Upper lobe of left lung (tissue), 6 donors: ENCODE results near the gene IRAG1. TPM values are rescaled to one million over a fixed set of nuclear protein-coding genes. Genes with fewer than 3 reads are reported as not detected.
"Not testable (repeated sequence)": the region's sequence is repeated elsewhere in the genome, so short reads cannot be mapped to it uniquely, and the experiment has no call there.

ENCODE experiments used
- ATAC-seq, 2 donors: fragments of 200-7000 bp; cut with Tn5 transposase; one replicate each; pipeline ENCODE4 v1.9.1; 2022; ENCODE audit warnings: mild to moderate bottlenecking in 2 of 2, moderate library complexity in 2 of 2; ENCODE audit not compliant: low FRiP score in 2 of 2
- DNase-seq, 2 donors: peaks; one replicate each; pipeline ENCODE4 v3.0.0-alpha.2; 2019 to 2020
- H3K27ac ChIP-seq, 4 donors: fragments of 200-600 bp; sonication (generic); one replicate each; pipeline ENCODE4 v1.5.1; 2016 to 2019
- H3K27me3 ChIP-seq, 4 donors: fragments of 200-600 bp; sonication (generic); one replicate each; pipeline ENCODE4 v1.5.1; 2017 to 2019
- H3K36me3 ChIP-seq, 4 donors: fragments of 200-600 bp; sonication (generic); one replicate each; pipeline ENCODE4 v1.5.1; 2016 to 2019
- H3K4me1 ChIP-seq, 4 donors: fragments of 200-600 bp; sonication (generic); one replicate each; pipeline ENCODE4 v1.5.1; 2018 to 2019
- H3K4me3 ChIP-seq, 4 donors: fragments of 200-600 bp; sonication (generic); one replicate each; pipeline ENCODE4 v1.5.1; 2017 to 2019; ENCODE audit warnings: mild to moderate bottlenecking in 2 of 4, moderate library complexity in 1 of 4
- H3K9me3 ChIP-seq, 4 donors: fragments of 200-600 bp; sonication (generic); one replicate each; pipeline ENCODE4 v1.5.1; 2018 to 2019
- CTCF ChIP-seq, 6 experiments: fragments of 450-650 bp in 4 of 6; fragments of 200-600 bp in 2 of 6; sonication (generic) in 2 of 6; IDR thresholded peaks; one replicate each; pipeline ENCODE4 v1.5.1; 2016 to 2019; ENCODE audit warnings: antibody characterized with exemption in 6 of 6
- EP300 ChIP-seq, 4 donors: sonication (generic); formaldehyde crosslinking; IDR thresholded peaks; one replicate each; pipeline ENCODE4 v1.5.1; 2017; ENCODE audit warnings: antibody characterized with exemption in 4 of 4, control low read depth in 2 of 4
- POLR2A ChIP-seq, 4 donors: fragments of 450-650 bp; IDR thresholded peaks; one replicate each; pipeline ENCODE4 v1.5.1; 2016 to 2017; ENCODE audit warnings: antibody characterized with exemption in 4 of 4, mild to moderate bottlenecking in 2 of 4
- POLR2AphosphoS5 ChIP-seq, 2 donors: sonication (generic); formaldehyde crosslinking; IDR thresholded peaks; one replicate each; pipeline ENCODE4 v1.5.1; 2017; ENCODE audit warnings: antibody characterized with exemption in 2 of 2
- WGBS, 2 donors: methylation state at CpG; one replicate each; pipeline ENCODE4 v1.1.5; 2017 to 2018; 5-methylcytosine and 5-hydroxymethylcytosine counted together
- total RNA-seq, 6 donors: library from RNA; depleted of rRNA in 4 of 6; stranded (reverse); fragments of >200 nt in 4 of 6; gene quantifications; one replicate each; pipeline versions ENCODE4 v1.1.0 to v1.2.1, GENCODE V29; 2016 to 2021
- donor health status: DM: no; HTN: no; CAD: no; lungs with moderate emphysema.
- donor health status: DM: no; HTN: yes; CAD: no; lungs with severe emphysema.

IRAG1 gene
- total RNA-seq, 6 donors from 2014 or later, result 2.4 to 16.3 (median 7.5) TPM

- H3K27me3 ChIP-seq, result no peaks in the 10 kb centered on the region
- H3K36me3 ChIP-seq, result no peaks in the 10 kb centered on the region
- TF ChIP-seq CTCF (IDR thresholded peaks at IDR 0.05) (no peak), POLR2AphosphoS5 (IDR thresholded peaks at IDR 0.05) (no peak), EP300 (IDR thresholded peaks at IDR 0.05) (no peak), POLR2A (IDR thresholded peaks at IDR 0.05) (no peak)
- peak overlapping the region in 3 of 4 donors; percentile 21 to 54 (median 36) for H3K27ac ChIP-seq
- H3K4me3 ChIP-seq, result no peak overlapping the region
- H3K9me3 ChIP-seq, result no peaks in the 10 kb centered on the region
- H3K4me1 ChIP-seq, result peaks cover 0 to 17% (median 13%) of the 10 kb centered on the region in 4 donors
- ATAC-seq (no peak), DNase-seq (no peak)
- 27 to 57% methylated on average over 1 of the region's 1 CpG for WGBS, 2 donors
Observed at GRCh38 chr11:10686311-10686710, 7.2 kb downstream of the IRAG1 start.

- ATAC-seq (no peak), DNase-seq (no peak)
- H3K4me1 ChIP-seq, result peaks cover 0 to 17% (median 13%) of the 10 kb centered on the region in 4 donors
- no peaks in the 10 kb centered on the region for H3K36me3 ChIP-seq
- no peaks in the 10 kb centered on the region for H3K27me3 ChIP-seq
- no peaks in the 10 kb centered on the region for H3K9me3 ChIP-seq
- 75 to 77% methylated on average over 1 of the region's 1 CpG for WGBS, 2 donors
- no peak overlapping the region for H3K27ac ChIP-seq
- H3K4me3 ChIP-seq, result no peak overlapping the region
- TF ChIP-seq EP300 (IDR thresholded peaks at IDR 0.05), result no peak
Observed at GRCh38 chr11:10683429-10683828, 10.1 kb downstream of the IRAG1 start.

GRCh38 chr11:10680956-10681487, 12.5 kb downstream of the IRAG1 start:
- no peak for TF ChIP-seq POLR2AphosphoS5 (IDR thresholded peaks at IDR 0.05)
- TF ChIP-seq CTCF (IDR thresholded peaks at IDR 0.05), result no peak
- TF ChIP-seq EP300 (IDR thresholded peaks at IDR 0.05), result no peak
- TF ChIP-seq POLR2A (IDR thresholded peaks at IDR 0.05), result no peak
- no peak overlapping the region for H3K27ac ChIP-seq
- no peaks in the 10 kb centered on the region for H3K36me3 ChIP-seq
- no peaks in the 10 kb centered on the region for H3K27me3 ChIP-seq
- H3K4me3 ChIP-seq, result no peak overlapping the region
- 94 to 96% methylated on average over 3 of the region's 3 CpGs for WGBS, 2 donors
- DNase-seq (no peak), ATAC-seq (no peak)
- no peaks in the 10 kb centered on the region for H3K9me3 ChIP-seq
- peaks cover 0 to 10% (median 7%) of the 10 kb centered on the region in 4 donors for H3K4me1 ChIP-seq

- not testable (repeated sequence) for H3K4me3 ChIP-seq, H3K27me3 ChIP-seq, H3K9me3 ChIP-seq, H3K27ac ChIP-seq, H3K36me3 ChIP-seq, DNase-seq, ATAC-seq
- WGBS, 2 donors, result 94 to 100% methylated on average over 1 of the region's 1 CpG
- peaks cover 7 to 11% (median 9%) of the 10 kb centered on the region in 4 donors for H3K4me1 ChIP-seq
Observed at GRCh38 chr11:10680279-10680678, 13.3 kb downstream of the IRAG1 start.

GRCh38 chr11:10679644-10680043, 13.9 kb downstream of the IRAG1 start:
- TF ChIP-seq EP300 (IDR thresholded peaks at IDR 0.05) (no peak), CTCF (IDR thresholded peaks at IDR 0.05) (no peak), POLR2AphosphoS5 (IDR thresholded peaks at IDR 0.05) (no peak), POLR2A (IDR thresholded peaks at IDR 0.05) (no peak)
- no peaks in the 10 kb centered on the region for H3K36me3 ChIP-seq
- H3K27ac ChIP-seq, result no peak overlapping the region
- peaks cover 13 to 16% (median 14%) of the 10 kb centered on the region in 4 donors for H3K4me1 ChIP-seq
- DNase-seq, result no peak
- no peak overlapping the region for H3K4me3 ChIP-seq
- no peaks in the 10 kb centered on the region for H3K9me3 ChIP-seq
- ATAC-seq, result no peak
- no peaks in the 10 kb centered on the region for H3K27me3 ChIP-seq
- WGBS, 2 donors, result 55 to 75% methylated on average over 4 of the region's 4 CpGs

- no peaks in the 10 kb centered on the region for H3K9me3 ChIP-seq
- H3K27ac ChIP-seq, result no peak overlapping the region
- DNase-seq, result no peak
- ATAC-seq, result no peak
- no peaks in the 10 kb centered on the region for H3K36me3 ChIP-seq
- no peak for TF ChIP-seq POLR2A (IDR thresholded peaks at IDR 0.05)
- TF ChIP-seq CTCF (IDR thresholded peaks at IDR 0.05), result no peak
- no peak for TF ChIP-seq POLR2AphosphoS5 (IDR thresholded peaks at IDR 0.05)
- no peak for TF ChIP-seq EP300 (IDR thresholded peaks at IDR 0.05)
- 74 to 93% methylated on average over 5 of the region's 5 CpGs for WGBS, 2 donors
- H3K27me3 ChIP-seq, result no peaks in the 10 kb centered on the region
- H3K4me1 ChIP-seq, result peaks cover 24 to 25% (median 25%) of the 10 kb centered on the region in 4 donors
- H3K4me3 ChIP-seq, result no peak overlapping the region
Observed at GRCh38 chr11:10678101-10678500, 15.5 kb downstream of the IRAG1 start.
